Stimulated activated CD8-positive, alpha-beta memory T cell treated with anti-CD3 and anti-CD28 coated beads, Interleukin-4, amount 100 ng/mL, for 24 hours (primary cell): ENCODE measurements around the gene PFKFB2.
"Not testable (repeated sequence)": the region's sequence is repeated elsewhere in the genome, so short reads cannot be mapped to it uniquely, and the experiment has no call there.

Source experiments
- DNase-seq: peaks from one replicate; pipeline ENCODE4 v3.0.0-alpha.2; 2020; ENCODE audit warnings: low read depth

The PFKFB2 gene

DNA sequence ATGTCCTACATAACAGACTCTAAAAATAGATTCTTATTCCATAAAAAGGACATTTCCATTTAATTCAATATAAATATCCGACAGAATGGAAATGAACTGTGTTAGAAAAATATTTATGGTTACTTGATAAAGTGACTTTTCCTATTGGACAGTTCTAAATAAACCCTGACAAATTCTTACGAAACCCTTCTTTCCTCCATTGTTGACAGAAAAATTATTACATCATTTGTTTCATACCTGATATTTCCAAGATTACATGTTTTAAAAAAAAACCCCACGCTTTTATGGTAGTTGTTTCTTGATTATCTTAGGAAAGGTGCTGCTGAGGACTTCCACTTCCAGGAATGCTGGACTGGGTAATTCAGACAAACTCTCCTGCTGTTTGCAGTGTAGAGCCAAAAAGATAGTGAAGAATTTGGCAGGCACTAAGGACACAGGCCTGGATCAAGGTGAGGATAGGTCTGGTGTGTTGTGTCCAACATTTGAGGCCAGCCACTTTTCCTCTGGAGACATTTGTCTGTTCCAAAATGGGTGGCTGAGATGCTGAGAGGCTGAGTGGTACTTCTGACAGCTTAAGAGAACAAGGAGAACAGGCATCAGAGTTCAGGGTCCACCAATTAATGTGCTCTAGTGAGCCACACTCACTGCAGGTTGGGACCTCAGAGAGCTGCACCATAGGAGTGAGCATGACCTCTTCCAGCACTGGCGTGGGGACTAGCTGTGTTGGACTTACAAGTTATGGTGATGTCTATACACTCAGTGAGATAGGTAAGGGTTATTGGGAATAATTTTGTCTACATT, 13.5 kb upstream of the PFKFB2 start:
- DNase-seq = no peak

DNA sequence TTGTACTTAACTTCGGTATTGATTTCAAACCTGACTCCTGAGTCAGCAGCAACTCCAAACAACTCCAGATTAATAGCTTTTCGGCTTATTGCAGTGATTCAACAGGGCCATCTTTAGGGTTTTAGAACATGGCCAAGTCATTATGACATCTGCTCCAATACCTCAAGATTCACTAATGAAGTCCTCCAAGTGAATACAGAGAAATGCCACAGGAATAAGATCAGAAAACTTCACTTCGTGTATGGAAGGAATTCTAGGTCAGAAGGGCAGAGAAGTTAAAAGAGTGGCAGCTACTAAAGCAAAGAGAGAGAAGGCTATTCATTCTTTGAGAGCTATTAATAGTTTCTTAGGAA, 12.9 kb upstream of the PFKFB2 start:
- no peak for DNase-seq

- DNase-seq = not testable (repeated sequence)
Observed at GRCh38 chr1:207041397-207041796, 11.7 kb upstream of the PFKFB2 start.

- no peak for DNase-seq
Observed at GRCh38 chr1:207045453-207045852, 7.6 kb upstream of the PFKFB2 start.

DNA sequence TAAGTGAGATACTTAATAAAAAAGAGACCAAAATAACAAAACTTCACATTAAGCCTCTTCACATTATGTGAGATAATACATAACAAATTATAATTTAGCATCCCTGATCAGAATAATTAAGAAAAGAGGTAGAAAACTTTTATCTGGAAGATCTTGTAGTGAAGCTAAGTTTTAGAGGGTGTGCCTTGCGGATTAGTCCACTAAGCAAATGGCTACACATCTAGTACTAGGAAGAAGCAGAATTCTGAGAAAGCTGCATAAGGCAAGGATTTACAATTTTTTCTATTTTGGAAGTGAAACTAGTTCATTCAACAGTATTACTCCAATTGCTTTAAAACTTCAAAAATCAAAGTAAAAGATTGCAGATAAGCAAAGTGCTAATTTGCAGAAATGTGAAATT, 5.6 kb upstream of the PFKFB2 start:
- DNase-seq = no peak

- DNase-seq = no peak
Observed at GRCh38 chr1:207048041-207048440, 5.0 kb upstream of the PFKFB2 start.

- DNase-seq = no peak
Observed at GRCh38 chr1:207049054-207049453, 4.0 kb upstream of the PFKFB2 start.

- DNase-seq = no peak
Observed at GRCh38 chr1:207049514-207049913, 3.6 kb upstream of the PFKFB2 start.

GRCh38 chr1:207049974-207050391, 3.1 kb upstream of the PFKFB2 start:
- peak; percentile 15 for DNase-seq

- peak; percentile 82 for DNase-seq
Observed at GRCh38 chr1:207050480-207051190, 2.4 kb upstream of the PFKFB2 start.

DNA sequence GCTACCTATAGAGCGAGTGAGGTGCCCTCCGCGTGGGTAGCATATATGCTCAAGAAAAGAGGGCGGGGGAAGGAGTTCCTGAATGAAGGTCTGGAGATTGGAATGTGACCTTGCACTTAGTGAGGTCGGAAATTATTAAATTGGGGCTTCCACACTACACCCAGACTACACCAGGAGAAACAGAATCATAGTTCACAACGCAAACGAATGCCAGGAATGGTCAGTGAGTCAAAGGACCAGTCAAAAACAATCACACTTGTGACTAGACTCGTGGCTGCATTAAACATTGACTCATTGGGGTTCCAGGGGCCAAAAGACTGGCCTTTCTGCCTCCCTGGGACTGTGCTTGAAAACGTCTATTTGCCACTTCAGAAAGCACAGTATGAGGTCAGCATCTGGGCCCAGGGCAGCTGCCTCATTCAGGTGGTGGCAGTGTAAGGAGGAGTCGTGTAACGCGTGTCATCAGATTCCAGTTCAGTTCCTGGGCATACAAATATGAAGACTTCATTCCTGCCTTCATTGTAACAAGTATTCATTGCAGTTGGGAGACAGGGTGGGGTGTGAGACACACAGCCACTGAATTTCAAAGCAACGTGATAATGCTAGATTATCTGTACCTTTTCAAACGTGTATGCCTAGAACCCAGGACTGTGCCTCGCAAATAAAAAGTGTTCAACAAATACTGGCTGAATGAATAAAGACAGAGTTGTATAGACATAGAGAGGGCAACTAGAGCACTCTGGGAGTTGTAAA, 1.7 kb upstream of the PFKFB2 start, which contains the start of gene YOD1:
TSS of gene YOD1 (minus strand) at position 18 of the 753 bp plus-strand sequence. CDS start 178 bp downstream, outside the sequence.
- DNase-seq = no peak

- DNase-seq = no peak
Observed at GRCh38 chr1:207054491-207054890, 1.4 kb downstream of the PFKFB2 start.

GRCh38 chr1:207055386-207056001, 2.4 kb downstream of the PFKFB2 start:
- DNase-seq = no peak

DNA sequence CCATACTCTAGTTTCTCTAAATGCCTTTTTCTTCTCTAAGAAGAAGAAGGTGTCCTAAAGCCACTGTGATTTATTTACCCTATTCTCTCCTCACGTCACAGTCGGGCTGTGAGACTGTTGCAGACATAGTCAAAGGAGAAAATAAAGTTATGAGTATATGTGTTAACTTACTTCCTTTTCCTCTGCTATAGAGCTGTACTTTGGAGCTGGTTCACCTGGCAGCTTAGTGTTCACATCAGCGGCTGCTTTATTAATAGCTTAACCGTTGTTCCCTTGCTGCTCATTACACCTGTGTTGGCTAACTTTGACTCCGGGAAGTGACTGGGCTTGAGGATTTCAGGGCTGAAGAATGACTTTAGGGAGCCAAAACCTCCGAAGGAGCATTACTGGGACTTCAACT, 3.6 kb downstream of the PFKFB2 start:
- DNase-seq = no peak

DNA sequence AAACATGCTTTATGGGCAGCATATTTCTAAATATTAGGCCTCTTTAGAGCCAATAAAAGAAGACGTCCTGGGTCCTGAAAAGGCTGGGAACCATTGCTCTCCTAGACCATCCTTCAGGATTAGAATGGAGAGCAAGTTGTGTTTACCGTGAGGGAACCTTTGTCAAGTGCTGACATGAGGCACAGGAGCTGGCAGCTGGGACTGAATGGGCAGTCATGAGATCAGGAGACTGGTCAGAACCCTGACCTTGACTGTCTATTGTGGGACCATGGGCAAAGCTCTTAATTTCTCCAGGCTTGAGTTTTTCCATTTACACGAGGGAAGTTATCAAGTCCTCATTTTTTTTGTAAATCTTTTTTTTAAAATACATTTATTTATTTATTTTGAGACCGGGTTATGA, 5.2 kb downstream of the PFKFB2 start:
- DNase-seq = no peak

DNA sequence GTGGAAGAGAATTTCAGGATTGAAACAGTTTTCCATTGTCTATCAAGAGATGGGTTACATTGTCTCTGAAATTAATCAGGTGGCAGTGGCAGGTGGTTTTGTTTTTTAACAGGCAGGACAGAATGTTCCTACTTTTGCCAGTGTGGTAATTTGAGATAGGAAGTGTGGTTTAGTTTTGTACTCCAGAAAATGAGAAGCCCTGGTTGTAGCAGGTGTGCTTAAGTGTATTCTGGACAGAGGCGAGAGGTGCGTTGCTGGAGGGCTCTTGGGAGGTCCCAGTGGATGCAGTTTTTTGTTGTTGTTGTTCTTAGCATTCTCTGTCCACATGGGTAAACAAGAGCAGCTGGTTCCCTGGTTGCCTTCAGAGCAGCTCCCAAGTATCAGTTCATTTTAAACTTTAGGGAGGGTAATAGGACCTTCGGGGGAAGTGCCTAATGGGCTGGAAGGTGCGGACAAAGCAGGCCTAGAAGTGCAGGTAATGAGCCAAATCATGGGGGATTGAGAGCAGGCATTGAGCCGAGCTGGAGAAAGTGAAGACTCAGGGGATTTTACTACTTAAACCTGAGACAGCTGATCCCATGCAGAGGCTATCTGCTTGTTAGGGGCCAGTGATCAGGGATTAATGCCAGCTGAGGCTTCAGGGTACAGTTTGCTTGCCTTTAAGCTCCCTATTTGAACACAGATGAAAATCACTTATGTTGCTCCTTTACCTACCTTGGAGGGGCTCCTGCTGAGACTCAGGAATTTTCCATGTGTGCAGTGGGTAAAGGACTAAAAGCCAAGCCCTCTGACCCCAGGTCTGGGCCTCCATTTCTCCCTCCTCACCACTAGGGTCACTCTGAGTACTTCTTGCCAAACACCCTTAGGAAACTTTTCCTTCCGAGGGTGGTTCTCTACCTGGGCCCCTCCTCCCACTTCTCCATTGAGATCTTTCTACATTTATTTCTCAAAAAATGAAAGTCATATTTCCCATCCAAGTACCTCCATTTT, 6.1 kb downstream of the PFKFB2 start:
- no peak for DNase-seq

DNA sequence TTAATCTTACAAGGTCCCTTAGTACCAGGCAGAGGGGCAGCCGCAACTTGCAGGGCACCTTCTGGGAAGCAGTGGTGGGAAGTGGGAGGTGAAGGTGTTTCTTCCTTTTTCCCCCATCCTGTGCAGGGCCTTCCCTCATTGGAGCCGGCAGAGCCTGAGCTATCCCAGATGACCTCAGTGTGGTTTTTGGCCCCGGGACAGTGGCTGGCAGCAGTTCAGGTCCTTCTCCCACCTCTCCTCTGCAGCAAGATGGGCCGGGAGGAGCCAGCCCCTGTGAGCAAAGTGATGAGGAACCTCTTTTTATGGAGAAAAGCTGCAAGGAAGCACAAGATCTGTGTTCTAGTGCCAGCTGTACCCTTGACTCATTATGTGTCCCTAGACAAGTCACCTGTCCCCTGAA, 6.8 kb downstream of the PFKFB2 start:
- no peak for DNase-seq

GRCh38 chr1:207060596-207060995, 7.5 kb downstream of the PFKFB2 start:
- no peak for DNase-seq

- no peak for DNase-seq
Observed at GRCh38 chr1:207062058-207062457, 9.0 kb downstream of the PFKFB2 start.

- DNase-seq = no peak
Observed at GRCh38 chr1:207063014-207063413, 9.9 kb downstream of the PFKFB2 start.

GRCh38 chr1:207064561-207064960, 11.5 kb downstream of the PFKFB2 start:
- no peak for DNase-seq
